AG04450 (cell line): ENCODE data around the gene TSPAN14. TPM values are rescaled to one million over a fixed set of nuclear protein-coding genes. Genes with fewer than 3 reads are reported as not detected.

ENCODE experiments used
- CTCF ChIA-PET: fragments of 300-600, 350-600 bp; formaldehyde crosslinking; extraction: SDS; loops from one replicate; lab custom pipeline; 2022; ENCODE audit warnings: antibody characterized with exemption, inconsistent platforms; lab: Charles Lee
- POLR2A ChIA-PET: fragments of 350-600 bp; formaldehyde crosslinking; extraction: SDS; loops from one replicate; lab custom pipeline; 2021; ENCODE audit warnings: antibody characterized with exemption, inconsistent platforms; lab: Yijun Ruan, JAX
- DNase-seq: peaks from one replicate; pipeline ENCODE4 v3.0.0-alpha.2; 2011; ENCODE audit warnings: low read depth, low spot score
- H3K27ac ChIP-seq: one replicate; pipeline ENCODE4 v1.5.1; 2012; ENCODE audit warnings: low read depth, low read length, control low read depth
- H3K27me3 ChIP-seq: one replicate; pipeline ENCODE4 v1.6.0; 2012; ENCODE audit warnings: low read length; ENCODE audit not compliant: control insufficient read depth, insufficient read depth
- H3K4me3 ChIP-seq: 2 replicates; pipeline ENCODE4 v1.5.1; 2011; ENCODE audit warnings: mild to moderate bottlenecking, low read depth, low read length, control low read depth
- H3K9me3 ChIP-seq: 2 replicates; pipeline ENCODE4 v1.5.1; 2012; ENCODE audit warnings: low read length; ENCODE audit not compliant: control insufficient read depth, insufficient read depth
- polyA plus RNA-seq: library from polyadenylated mRNA; depleted of rRNA; stranded (reverse); fragments of >200 nt; gene quantifications from 2 replicates; pipeline ENCODE4 v1.2.3, GENCODE V29; 2011
- TF ChIP-seq, protein P1 (sequence below): IDR thresholded peaks from 2 replicates; pipeline ENCODE4 v1.5.1; 2011; ENCODE audit warnings: low read depth, low read length, control low read depth, inconsistent platforms

TSPAN14 gene
- polyA plus RNA-seq, 1 experiment: 27.3 TPM

DNA sequence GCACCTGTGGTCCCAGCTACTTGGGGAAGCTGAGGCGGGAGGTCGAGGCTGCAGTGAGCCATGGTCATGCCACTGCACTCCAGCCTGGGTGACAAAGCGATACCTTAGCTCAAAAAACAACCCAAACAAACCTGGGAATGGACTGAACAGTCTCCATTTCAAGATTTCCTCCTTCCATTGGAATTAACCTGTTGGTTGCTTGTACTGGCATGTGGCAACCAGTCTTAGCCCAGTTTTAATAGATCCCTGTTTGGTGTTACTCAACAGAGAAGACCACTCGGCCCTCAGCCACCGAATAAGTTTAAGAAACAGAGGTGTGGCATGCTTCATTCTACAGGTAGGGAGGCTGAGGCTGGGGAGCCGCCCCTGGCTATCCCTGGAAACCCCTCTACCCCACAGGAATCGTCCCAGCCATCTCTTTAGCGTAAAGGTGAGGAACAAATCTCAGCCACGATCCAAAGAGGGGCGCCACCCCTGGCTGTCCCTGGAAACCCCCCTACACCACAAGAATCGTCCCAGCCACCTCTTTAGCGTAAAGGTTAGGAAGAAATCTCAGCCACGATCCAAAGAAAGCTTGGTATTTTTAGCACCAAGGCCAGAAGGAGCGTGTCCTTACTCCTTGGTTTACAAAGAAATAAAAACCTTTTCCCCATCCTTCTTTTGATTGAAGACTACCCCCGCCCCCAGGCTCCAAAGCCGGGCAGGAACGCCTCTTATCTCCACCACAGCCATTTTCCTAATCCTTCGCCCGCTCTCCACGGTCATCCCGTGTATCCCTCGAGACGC lies 861 bp upstream of the TSPAN14 start:
- ChIA-PET CTCF (interaction anchor here (0.6 to 5.5 kb wide), 9 partner anchors 9 to 210 kb away, joined by 3 to 43 read pairs (median 4); no protein-coding TSS in a partner anchor), POLR2A (interaction anchor here (0.6 kb wide), 2 partner anchors 53 to 56 kb away, joined by 3 to 4 read pairs; no protein-coding TSS in a partner anchor)
- peak overlapping the region; percentile 68 for H3K27ac ChIP-seq
- H3K9me3 ChIP-seq: no peaks in the 10 kb centered on the region; the same call in none of the 2 replicates
- TF ChIP-seq, protein P1, sequence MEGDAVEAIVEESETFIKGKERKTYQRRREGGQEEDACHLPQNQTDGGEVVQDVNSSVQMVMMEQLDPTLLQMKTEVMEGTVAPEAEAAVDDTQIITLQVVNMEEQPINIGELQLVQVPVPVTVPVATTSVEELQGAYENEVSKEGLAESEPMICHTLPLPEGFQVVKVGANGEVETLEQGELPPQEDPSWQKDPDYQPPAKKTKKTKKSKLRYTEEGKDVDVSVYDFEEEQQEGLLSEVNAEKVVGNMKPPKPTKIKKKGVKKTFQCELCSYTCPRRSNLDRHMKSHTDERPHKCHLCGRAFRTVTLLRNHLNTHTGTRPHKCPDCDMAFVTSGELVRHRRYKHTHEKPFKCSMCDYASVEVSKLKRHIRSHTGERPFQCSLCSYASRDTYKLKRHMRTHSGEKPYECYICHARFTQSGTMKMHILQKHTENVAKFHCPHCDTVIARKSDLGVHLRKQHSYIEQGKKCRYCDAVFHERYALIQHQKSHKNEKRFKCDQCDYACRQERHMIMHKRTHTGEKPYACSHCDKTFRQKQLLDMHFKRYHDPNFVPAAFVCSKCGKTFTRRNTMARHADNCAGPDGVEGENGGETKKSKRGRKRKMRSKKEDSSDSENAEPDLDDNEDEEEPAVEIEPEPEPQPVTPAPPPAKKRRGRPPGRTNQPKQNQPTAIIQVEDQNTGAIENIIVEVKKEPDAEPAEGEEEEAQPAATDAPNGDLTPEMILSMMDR: no peak
- peak overlapping the region; percentile 59 for H3K4me3 ChIP-seq
- H3K27me3 ChIP-seq: no peaks in the 10 kb centered on the region
- DNase-seq: no peak

DNA sequence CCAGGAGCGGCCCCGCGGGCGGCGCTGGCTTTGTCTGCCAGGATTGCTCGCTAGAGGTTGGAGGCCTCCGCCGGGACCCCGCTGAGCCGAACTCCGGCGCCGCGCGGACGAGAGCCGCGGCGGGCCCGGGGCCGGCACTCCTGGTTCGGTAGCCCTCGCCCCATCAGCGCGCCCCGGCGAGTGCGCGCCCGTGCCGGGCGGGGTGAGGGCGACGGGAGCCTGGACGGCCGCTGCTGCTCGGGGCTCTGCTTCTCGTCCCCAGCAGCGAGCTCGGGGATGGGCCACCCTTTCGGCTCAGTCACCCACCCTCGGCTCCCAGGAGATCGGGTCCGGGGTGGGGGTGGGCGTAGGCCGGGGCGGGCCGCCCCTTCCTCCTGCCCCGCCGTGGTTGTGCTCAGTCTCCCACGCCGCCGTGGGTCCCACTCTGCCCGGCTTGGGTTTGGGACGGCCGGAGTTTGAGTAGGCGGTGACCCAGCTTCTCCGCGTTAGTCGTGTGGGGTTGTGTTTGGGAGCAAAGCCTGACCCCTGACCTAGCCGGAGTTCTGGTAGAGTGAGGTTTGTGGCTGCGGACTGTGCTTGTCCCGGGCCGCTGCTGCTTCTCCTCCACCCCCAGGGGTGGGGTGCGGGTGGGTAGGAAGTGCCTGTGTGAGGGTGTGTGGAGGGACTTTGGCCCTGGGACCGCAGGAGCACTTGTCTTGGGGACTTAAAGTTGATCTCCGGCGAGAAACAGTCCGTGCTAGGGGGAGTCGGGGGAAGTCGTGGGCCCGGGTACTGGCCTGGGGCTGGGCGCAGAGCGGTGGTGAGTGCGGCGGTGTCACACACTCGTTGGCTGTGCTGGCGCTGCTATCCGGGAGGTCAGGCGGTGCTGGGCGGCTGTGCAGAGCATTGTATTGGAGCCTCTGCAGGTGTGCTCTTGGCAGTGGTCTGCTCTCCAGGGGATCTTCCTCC lies 677 bp downstream of the TSPAN14 start:
- H3K4me3 ChIP-seq: peak overlapping the region; percentile 76
- no peak for DNase-seq
- ChIA-PET CTCF (interaction anchor here (2.2 kb wide), 1 partner anchor 51 kb away, joined by 14 read pairs; no protein-coding TSS in a partner anchor), POLR2A (interaction anchor here (0.8 kb wide), 1 partner anchor 51 kb away, joined by 4 read pairs; no protein-coding TSS in a partner anchor)
- peak overlapping the region; percentile 85 for H3K27ac ChIP-seq
- H3K27me3 ChIP-seq: no peaks in the 10 kb centered on the region
- no peaks in the 10 kb centered on the region; the same call in none of the 2 replicates for H3K9me3 ChIP-seq
- TF ChIP-seq, protein P1: no peak

DNA sequence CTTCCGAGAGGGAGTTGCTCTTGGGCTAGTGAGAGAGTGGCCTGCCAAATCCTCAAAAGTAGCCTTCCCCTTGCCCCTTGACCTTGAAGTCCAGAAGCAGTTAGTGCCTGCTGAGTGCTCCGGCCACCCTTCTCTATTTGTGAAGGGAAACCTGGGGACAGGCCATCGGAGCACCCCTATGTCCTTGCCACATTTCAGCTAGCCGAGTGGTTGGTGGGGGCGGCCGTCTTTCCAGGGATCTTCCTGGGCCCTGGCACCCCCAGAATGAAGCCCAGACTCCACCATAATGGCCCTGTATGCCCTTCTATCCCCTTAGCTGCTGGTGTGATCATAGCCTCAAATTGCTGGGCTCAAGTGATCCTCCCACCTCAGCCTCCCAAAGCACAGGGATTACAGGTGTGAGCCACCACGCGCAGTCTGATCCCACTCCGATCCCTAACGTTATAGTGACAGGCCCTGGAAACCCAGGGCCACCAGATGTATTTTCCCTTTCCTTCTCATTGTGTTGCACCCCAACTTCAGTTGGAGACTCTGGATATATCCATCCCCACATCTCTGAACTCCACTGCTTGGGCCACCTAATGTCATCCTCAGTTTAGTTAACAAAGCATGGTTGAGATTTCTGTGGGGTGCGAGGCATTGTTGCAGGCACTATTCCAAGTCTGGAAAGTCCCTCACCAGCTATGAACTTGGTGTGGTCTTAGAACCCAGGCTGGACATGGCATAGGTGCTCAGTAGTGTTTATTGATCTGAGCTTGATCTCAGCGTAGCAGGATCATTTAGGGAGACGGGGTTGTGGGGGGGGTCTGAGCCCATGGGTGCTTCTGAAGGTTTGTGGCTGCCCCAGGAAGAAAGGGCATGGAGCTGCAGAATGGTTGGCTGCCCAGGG lies 1.6 kb downstream of the TSPAN14 start:
- TF ChIP-seq, protein P1: no peak
- H3K9me3 ChIP-seq: no peaks in the 10 kb centered on the region; the same call in none of the 2 replicates
- ChIA-PET CTCF (interaction anchor here (1.1 to 2.2 kb wide), 2 partner anchors 11 to 50 kb away, joined by 7 to 14 read pairs; no protein-coding TSS in a partner anchor), POLR2A (interaction anchor here (0.6 to 0.8 kb wide), 2 partner anchors 11 to 50 kb away, joined by 3 to 4 read pairs; no protein-coding TSS in a partner anchor)
- H3K4me3 ChIP-seq: peak overlapping the region; percentile 76
- H3K27ac ChIP-seq: no peak overlapping the region
- H3K27me3 ChIP-seq: no peaks in the 10 kb centered on the region
- no peak for DNase-seq

DNA sequence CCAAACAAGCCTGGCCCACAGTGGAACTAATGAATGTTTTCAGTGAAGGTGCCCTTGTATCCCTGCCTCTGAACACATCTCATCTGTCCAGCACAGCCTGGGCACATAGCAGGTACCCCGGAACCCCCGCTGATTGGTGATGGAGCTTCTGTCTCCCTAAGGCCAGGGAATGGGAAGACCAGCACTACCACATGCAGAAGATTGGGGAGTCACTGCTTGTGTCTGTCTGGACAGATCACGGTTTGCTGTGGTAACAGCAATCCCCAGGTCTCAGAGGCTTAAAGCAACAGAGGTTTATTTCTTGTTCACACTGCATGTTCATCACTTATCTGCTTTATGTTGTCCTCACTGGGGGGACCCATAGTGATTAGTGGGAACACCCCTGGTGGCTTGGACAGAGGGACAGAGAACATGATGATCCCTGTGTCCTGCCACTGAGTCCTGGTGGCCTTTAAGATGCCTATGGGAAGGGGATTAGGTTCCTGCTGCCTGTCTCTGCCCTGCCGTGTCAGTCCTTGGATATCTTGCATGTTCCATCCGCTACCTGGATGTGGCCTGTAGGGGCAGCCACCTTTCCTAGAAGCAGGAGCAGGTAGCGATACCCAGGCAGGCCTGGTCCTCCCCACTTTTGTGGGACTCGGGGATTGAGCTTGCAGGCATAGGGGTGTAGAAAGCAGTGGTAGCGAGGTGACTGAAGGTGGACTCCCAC lies 3.6 kb downstream of the TSPAN14 start:
- DNase-seq: no peak
- H3K9me3 ChIP-seq: no peaks in the 10 kb centered on the region; the same call in 1 of the 2 replicates
- POLR2A ChIA-PET: no interaction called here
- TF ChIP-seq, protein P1: 0 out of 2 replicates have a peak, but pooled peaks have one; percentile 6
- H3K27ac ChIP-seq: no peak overlapping the region
- H3K27me3 ChIP-seq: no peaks in the 10 kb centered on the region
- CTCF ChIA-PET: no interaction called here
- H3K4me3 ChIP-seq: no peak overlapping the region
